Retinal pigment epithelial cell (primary cell): Measurements from ENCODE around the gene MAN1C1.

Experiments
- DNase-seq: peaks from one replicate; pipeline ENCODE4 v3.0.0-alpha.2; 2010; ENCODE audit warnings: low read depth
- H3K4me3 ChIP-seq: 2 replicates; pipeline ENCODE4 v1.5.1; 2011; ENCODE audit warnings: mild to moderate bottlenecking, low read length, control low read depth, moderate library complexity
- TF ChIP-seq, protein P1 (sequence below): conservative IDR thresholded peaks from 2 replicates; pipeline ENCODE4 v1.5.1; 2011; ENCODE audit warnings: low read depth, low read length, control low read depth, inconsistent platforms

MAN1C1 gene

DNA sequence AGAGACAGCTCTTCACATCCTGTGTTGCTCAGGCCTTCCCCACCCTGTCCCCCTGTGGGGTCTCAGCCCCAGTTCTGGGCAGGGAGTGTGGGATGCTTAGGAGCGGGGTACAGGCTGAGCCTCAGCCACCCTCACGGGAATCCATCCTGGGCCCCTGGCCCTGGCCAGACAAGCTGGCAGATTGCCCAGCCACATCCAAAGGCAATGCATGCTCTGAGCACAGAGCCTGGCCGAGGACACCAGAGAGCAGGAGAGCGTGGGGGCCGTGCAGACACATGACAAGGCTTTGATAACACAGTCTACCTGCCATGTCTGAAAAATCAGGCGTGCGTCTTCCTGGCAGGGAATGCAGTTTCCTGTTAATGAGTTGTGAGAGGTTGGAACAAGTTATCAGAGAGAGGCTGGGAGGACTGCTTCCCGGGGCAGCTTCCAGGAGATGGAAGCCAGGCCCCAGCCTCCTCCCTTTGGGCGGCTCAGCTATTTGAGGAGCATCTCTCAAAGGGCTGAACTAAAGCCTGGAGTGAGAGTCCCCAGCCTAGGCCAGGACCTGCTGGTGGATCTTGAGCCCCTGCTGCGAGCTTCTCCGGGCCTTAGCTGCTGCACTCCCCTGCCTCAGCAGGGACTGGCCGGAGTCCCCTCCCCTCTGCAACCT lies 111.2 kb downstream of the MAN1C1 start:
- H3K4me3 ChIP-seq, result no peak overlapping the region
- DNase-seq, result no peak
- TF ChIP-seq, protein P1, sequence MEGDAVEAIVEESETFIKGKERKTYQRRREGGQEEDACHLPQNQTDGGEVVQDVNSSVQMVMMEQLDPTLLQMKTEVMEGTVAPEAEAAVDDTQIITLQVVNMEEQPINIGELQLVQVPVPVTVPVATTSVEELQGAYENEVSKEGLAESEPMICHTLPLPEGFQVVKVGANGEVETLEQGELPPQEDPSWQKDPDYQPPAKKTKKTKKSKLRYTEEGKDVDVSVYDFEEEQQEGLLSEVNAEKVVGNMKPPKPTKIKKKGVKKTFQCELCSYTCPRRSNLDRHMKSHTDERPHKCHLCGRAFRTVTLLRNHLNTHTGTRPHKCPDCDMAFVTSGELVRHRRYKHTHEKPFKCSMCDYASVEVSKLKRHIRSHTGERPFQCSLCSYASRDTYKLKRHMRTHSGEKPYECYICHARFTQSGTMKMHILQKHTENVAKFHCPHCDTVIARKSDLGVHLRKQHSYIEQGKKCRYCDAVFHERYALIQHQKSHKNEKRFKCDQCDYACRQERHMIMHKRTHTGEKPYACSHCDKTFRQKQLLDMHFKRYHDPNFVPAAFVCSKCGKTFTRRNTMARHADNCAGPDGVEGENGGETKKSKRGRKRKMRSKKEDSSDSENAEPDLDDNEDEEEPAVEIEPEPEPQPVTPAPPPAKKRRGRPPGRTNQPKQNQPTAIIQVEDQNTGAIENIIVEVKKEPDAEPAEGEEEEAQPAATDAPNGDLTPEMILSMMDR, result no peak

DNA sequence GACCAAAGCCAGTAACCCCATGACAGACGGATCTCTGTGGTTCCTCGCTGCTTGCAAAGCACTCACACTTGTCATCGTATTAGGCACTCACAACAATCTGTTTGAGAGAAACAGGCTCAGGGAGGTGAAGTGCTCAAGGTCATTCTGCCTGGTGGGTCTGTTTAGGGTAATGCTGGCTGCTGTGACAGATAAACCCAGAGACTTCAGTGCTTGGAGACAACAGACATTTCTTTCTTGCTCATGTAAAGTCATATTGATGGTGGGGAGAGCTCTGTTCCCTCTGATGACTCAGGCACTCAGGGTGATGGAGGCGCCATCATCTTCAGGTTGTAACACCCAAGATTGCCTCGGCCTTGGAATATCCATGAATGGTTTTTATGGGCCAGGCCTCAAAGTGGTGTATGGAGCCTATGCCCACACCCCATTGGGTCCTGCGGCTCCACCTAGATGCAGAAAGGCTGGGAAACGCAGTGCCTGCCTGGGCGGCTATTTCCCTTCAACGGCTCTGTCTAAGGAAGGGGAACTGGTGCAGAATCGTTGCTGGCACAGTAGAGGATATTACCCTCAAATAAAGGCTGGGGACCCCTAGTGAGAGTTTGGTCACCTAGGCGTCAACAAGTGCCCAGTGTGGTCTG lies 111.8 kb downstream of the MAN1C1 start:
- TF ChIP-seq, protein P1, result no peak
- H3K4me3 ChIP-seq, result no peak overlapping the region
- DNase-seq, result no peak

DNA sequence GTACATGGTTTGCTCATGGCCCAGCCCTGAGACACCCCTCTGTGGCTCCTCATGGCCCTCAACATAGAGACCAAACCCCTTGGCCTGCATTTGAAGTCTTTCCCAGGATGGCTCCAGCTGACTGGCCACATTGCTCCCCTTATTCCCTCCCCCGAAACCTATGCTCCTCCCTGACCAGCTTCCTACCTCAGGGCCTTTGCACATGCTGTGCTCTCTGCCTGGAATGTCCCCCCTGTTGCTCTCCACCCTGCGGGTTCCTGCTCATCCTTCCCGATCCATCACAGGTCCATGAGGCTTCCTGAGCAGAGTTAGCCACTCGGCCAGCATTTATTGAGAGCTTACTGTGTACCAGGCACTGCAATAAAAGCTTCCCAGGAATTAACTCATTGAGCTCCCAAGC lies 112.5 kb downstream of the MAN1C1 start:
- TF ChIP-seq, protein P1, result no peak
- DNase-seq, result no peak
- H3K4me3 ChIP-seq, result no peak overlapping the region

DNA sequence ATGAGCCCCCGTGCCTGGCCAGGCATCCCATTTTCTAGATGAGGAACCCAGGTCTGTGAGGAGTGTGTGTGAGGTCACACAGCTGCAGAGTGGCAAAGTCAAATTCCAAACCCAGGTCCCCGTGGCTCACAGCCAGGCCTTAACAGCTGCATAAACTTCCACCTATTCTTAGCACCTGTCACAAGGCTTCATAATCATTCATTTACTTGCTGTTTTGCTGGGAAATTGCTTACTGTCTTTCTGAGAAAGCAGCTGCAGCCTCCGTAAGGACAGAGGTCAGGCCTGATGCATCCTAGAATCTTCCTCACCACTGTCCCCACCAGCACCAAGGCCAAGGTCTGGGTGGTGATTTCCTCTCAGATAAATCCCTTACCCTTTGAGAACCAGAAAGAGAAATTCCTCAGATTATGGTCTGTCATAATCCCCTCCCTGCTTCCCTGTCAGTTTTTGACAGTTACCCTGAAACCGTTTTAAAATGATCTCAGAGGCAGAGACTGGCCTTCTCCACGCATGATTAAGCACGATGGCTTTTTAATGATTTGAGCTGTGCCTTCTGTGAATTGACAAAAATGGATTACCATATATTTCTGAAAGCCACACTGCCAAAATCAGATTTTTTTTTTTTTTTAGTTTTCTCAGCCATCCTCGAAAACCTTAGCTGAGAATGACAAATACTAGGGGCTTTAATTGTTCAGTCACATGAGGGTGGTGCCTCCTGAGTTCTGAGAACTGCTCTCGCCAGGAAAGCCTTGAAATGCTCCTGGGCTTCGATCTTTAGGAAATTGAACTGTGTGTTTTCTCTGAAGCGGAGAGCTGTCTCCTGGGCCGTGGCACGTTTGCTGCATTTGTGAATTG lies 113.4 kb downstream of the MAN1C1 start:
- TF ChIP-seq, protein P1, result no peak
- no peak for DNase-seq
- H3K4me3 ChIP-seq, result no peak overlapping the region

DNA sequence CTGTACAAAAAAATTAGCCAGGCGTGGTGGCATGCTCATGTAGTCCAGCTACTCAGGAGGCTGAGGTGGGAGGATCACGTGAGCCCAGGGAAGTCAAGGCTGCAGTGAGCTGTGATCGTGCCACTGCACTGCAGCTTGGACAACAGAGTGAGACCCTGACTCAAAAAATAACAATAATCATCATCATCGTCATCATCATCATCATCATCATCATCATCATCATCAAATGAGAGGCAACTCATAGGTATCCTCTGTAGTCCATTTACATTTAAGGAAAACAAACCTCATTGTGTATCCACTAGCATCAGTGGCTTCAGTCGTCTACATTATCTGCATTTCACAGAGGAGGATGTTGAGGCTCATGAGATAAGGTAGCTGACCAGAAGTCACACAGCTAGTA lies 114.6 kb downstream of the MAN1C1 start:
- no peak for DNase-seq
- TF ChIP-seq, protein P1, result no peak
- no peak overlapping the region for H3K4me3 ChIP-seq

DNA sequence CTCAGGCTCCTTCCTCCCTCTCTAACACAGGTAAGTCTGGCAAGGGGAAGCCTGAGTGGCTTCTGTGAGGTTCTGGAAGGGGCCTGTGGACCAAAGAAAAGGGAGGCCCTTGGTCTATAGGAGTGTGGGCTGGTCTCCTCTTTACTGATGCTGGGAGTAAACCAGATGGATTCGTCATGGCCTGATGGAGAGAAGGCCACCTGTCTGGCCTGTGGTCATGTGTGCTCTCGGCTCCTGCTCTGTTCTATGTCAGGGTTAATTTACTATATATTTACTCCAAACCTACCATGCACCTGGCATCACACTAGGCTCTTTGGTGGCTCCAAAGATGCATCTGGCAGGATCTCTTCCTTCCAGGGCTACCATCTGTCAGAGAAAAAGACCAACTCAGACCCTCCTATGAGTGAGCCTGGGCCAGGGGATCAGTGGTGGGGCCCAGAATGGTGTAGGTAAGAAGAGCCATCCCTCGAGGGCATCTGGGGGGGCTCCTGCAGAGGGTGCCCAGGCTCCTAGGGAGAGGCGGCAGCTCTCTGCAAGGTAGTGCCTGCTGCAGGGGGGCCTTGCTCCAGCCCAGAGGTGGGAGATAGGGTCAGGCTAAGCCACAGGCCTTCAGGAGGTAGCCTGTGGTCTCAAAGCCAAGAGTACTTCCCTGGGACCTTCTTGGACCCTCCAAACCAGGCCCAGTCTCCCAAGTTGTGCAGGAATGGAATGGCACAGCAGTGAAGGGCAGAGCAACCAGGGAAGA lies 115.2 kb downstream of the MAN1C1 start:
- no peak overlapping the region for H3K4me3 ChIP-seq
- TF ChIP-seq, protein P1, result no peak
- DNase-seq, result no peak
